ENCODE measurements around the gene NIPAL3. TPM values are rescaled to one million over a fixed set of nuclear protein-coding genes. Genes with fewer than 3 reads are reported as not detected.

NIPAL3 gene
- total RNA-seq = 13.1 and 13.5 TPM in 2 replicates
- long read RNA-seq, transcript NIPAL3-204 (12 exons, 1,711 nt) = major isoform, 31 of 62 reads
- long read RNA-seq, partial matches to known transcripts = 6 of 62 reads
- long read RNA-seq, other reads (novel, unspliced or antisense) = 21 of 62 reads

- TF ChIP-seq, protein P1, sequence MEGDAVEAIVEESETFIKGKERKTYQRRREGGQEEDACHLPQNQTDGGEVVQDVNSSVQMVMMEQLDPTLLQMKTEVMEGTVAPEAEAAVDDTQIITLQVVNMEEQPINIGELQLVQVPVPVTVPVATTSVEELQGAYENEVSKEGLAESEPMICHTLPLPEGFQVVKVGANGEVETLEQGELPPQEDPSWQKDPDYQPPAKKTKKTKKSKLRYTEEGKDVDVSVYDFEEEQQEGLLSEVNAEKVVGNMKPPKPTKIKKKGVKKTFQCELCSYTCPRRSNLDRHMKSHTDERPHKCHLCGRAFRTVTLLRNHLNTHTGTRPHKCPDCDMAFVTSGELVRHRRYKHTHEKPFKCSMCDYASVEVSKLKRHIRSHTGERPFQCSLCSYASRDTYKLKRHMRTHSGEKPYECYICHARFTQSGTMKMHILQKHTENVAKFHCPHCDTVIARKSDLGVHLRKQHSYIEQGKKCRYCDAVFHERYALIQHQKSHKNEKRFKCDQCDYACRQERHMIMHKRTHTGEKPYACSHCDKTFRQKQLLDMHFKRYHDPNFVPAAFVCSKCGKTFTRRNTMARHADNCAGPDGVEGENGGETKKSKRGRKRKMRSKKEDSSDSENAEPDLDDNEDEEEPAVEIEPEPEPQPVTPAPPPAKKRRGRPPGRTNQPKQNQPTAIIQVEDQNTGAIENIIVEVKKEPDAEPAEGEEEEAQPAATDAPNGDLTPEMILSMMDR (IDR thresholded peaks at IDR 0.05; ENCODE audit: unreplicated experiment) = peak; percentile 88
- peak within 1 kb of the TSS; percentile 97 for H3K4me3 Mint-ChIP-seq (ENCODE audit: low read depth)
- H3K36me3 Mint-ChIP-seq (ENCODE audit: insufficient read depth) = peaks cover 5% of the 10 kb centered on the region
- H3K27me3 Mint-ChIP-seq = no peaks in the 10 kb centered on the region
- H3K9me3 Mint-ChIP-seq (ENCODE audit: low read depth) = peaks cover 2% of the 10 kb centered on the region
- peaks cover 25% of the 10 kb centered on the region for H3K4me1 Mint-ChIP-seq (ENCODE audit: low read depth)
- H3K27ac Mint-ChIP-seq = peak within 1 kb of the TSS; percentile 92
- DNase-seq (ENCODE audit: low spot score, unreplicated experiment) = peak; percentile 96
These were observed at the start of gene NIPAL3 for GRCh38 chr1:24415334-24415909. Gene NIPAL3 (plus strand): TSS chr1:24415802. CDS start chr1:24419548, 3,746 bp downstream.

DNA sequence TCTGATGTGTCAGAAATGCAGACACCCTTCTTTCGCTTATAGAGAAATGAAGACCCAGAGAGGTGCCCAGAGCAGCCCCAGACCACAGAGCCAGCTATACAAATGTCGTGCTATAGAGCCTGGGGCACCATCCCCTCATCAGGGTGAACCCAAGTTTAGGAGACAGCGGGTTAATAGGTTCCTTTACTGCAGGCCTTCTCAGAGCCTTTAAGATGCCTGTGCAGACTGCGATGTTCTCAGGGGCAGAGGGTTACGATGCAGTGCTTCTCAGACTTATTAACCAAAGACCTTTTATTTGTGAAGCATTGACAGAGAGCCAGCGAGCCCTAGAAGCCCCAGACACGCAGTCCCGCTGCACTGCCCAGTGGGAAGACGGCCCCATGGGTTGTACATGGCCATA is 48.9 kb upstream of the NIPAL3 start:
- Mint-ChIP-seq H3K4me3 (ENCODE audit: low read depth) (no peak overlapping the region), H3K36me3 (ENCODE audit: insufficient read depth) (peaks cover 3% of the 10 kb centered on the region), H3K27me3 (peaks cover 3% of the 10 kb centered on the region), H3K27ac (no peak overlapping the region), H3K4me1 (ENCODE audit: low read depth) (no peaks in the 10 kb centered on the region), H3K9me3 (ENCODE audit: low read depth) (no peaks in the 10 kb centered on the region)
- DNase-seq (ENCODE audit: low spot score, unreplicated experiment) = no peak
- TF ChIP-seq, protein P1 (IDR thresholded peaks at IDR 0.05; ENCODE audit: unreplicated experiment) = no peak

DNA sequence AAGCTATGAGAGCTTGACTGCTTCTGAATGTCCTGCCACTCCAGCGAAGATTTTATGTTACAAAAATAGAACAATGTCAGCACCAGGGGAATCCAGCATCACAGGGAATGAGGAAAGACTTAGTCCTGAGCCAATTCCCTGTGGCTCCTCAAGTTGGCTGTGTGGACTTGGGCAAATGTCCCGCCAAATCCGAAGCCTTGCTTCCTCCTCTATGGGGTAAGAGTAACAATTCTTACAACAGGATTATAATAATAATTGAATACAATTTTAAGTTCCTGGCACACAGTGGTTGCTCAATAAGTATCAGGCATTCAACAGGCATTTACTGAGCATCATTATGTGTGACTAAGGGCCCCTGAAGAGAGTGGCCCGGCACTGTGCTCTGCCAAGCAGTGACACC is 46.4 kb upstream of the NIPAL3 start:
- Mint-ChIP-seq H3K4me1 (ENCODE audit: low read depth) (peaks cover 9% of the 10 kb centered on the region), H3K9me3 (ENCODE audit: low read depth) (no peaks in the 10 kb centered on the region), H3K36me3 (ENCODE audit: insufficient read depth) (peaks cover 3% of the 10 kb centered on the region), H3K27me3 (no peaks in the 10 kb centered on the region), H3K4me3 (ENCODE audit: low read depth) (no peak overlapping the region), H3K27ac (no peak overlapping the region)
- no peak for DNase-seq (ENCODE audit: low spot score, unreplicated experiment)
- TF ChIP-seq, protein P1 (IDR thresholded peaks at IDR 0.05; ENCODE audit: unreplicated experiment) = no peak

DNA sequence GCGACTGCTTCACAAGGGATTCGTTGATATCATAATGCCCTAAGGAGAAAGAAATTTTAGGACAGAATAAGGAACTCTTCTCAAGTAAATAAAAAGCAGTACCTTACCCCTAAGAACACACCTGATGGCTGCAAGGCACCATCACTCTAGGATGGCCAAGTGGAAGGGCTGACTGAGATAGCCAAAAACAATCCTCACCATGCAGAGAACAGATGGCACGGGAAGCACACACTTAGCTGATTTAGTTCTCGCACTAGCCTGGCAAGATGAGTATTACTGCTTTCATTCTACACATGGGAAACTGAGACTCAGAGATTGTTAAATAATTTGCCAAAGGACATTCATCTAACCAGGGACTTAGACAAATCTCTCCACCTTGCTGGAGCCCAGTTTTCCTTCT is 45.8 kb upstream of the NIPAL3 start:
- no peaks in the 10 kb centered on the region for H3K27me3 Mint-ChIP-seq
- H3K9me3 Mint-ChIP-seq (ENCODE audit: low read depth) = no peaks in the 10 kb centered on the region
- H3K27ac Mint-ChIP-seq = no peak overlapping the region
- TF ChIP-seq, protein P1 (IDR thresholded peaks at IDR 0.05; ENCODE audit: unreplicated experiment) = no peak
- peaks cover 3% of the 10 kb centered on the region for H3K36me3 Mint-ChIP-seq (ENCODE audit: insufficient read depth)
- peaks cover 14% of the 10 kb centered on the region for H3K4me1 Mint-ChIP-seq (ENCODE audit: low read depth)
- DNase-seq (ENCODE audit: low spot score, unreplicated experiment) = no peak
- H3K4me3 Mint-ChIP-seq (ENCODE audit: low read depth) = no peak overlapping the region

DNA sequence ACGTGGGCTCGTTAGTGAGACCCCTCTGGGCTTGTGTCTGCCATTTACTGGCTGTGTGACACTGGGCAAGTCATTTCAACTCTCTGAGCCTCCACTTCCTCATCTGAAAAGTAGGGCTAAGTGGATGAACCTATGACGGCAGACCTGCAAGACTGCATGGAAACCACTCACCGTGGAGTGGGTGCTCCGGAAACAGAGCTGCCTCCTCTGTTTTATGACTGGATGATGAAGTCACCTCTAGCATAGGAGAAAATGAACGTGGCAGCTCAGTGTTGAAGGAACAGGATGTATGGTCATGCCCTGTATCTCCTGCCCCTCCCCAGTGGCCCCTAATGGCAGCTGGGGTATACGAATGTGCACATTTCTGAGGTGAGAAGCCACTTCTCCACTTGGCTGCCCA is 42.6 kb upstream of the NIPAL3 start:
- H3K36me3 Mint-ChIP-seq (ENCODE audit: insufficient read depth) = peaks cover 2% of the 10 kb centered on the region
- no peak overlapping the region for H3K4me3 Mint-ChIP-seq (ENCODE audit: low read depth)
- no peak for DNase-seq (ENCODE audit: low spot score, unreplicated experiment)
- H3K9me3 Mint-ChIP-seq (ENCODE audit: low read depth) = no peaks in the 10 kb centered on the region
- H3K27ac Mint-ChIP-seq = no peak overlapping the region
- no peaks in the 10 kb centered on the region for H3K27me3 Mint-ChIP-seq
- peaks cover 31% of the 10 kb centered on the region for H3K4me1 Mint-ChIP-seq (ENCODE audit: low read depth)
- TF ChIP-seq, protein P1 (IDR thresholded peaks at IDR 0.05; ENCODE audit: unreplicated experiment) = no peak
